Smooth muscle cell (in vitro differentiated cells): Measurements from ENCODE around the gene EFNA5. TPM values are rescaled to one million over a fixed set of nuclear protein-coding genes. Genes with fewer than 3 reads are reported as not detected.

Source experiments
- DNase-seq: peaks from one replicate; lab custom pipeline; 2025; ENCODE audit not compliant: unreplicated experiment; lab: John Stamatoyannopoulos, UW
- H2AFZ ChIP-seq: fragments of 200-600 bp; sonication (generic); 2 replicates; pipeline ENCODE4 v1.6.0; 2016; ENCODE audit warnings: antibody characterized with exemption, low read depth, mild to moderate bottlenecking
- H3F3A ChIP-seq: fragments of 200-600 bp; sonication (generic); 2 replicates; pipeline ENCODE4 v1.6.0; 2017; ENCODE audit warnings: antibody characterized with exemption, low read depth
- H3K27ac ChIP-seq: fragments of 200-600 bp; sonication (generic); 2 replicates; pipeline ENCODE4 v1.5.1; 2016; ENCODE audit warnings: low read depth, mild to moderate bottlenecking
- H3K27me3 ChIP-seq: fragments of 200-600 bp; sonication (generic); 2 replicates; pipeline ENCODE4 v1.6.1; 2016; ENCODE audit warnings: low read depth, mild to moderate bottlenecking
- H3K36me3 ChIP-seq: fragments of 200-600 bp; sonication (generic); 2 replicates; pipeline ENCODE4 v1.5.1; 2016; ENCODE audit warnings: low read depth
- H3K4me1 ChIP-seq: fragments of 200-600 bp; sonication (generic); 2 replicates; pipeline ENCODE4 v1.5.1; 2016; ENCODE audit warnings: low read depth
- H3K4me2 ChIP-seq: fragments of 200-600 bp; sonication (generic); 2 replicates; pipeline ENCODE4 v1.6.0; 2016; ENCODE audit warnings: mild to moderate bottlenecking
- H3K4me3 ChIP-seq: fragments of 200-600 bp; sonication (generic); 2 replicates; pipeline ENCODE4 v1.5.1; 2016; ENCODE audit warnings: mild to moderate bottlenecking
- H3K79me2 ChIP-seq: fragments of 200-600 bp; sonication (generic); 2 replicates; pipeline ENCODE4 v1.6.0; 2016; ENCODE audit warnings: low read depth, mild to moderate bottlenecking
- H3K9ac ChIP-seq: fragments of 200-600 bp; sonication (generic); 2 replicates; pipeline ENCODE4 v1.6.0; 2016; ENCODE audit warnings: low read depth
- H3K9me3 ChIP-seq: fragments of 200-600 bp; sonication (generic); replicated peaks from 2 replicates; pipeline ENCODE4 v1.5.1; 2016; ENCODE audit warnings: low read depth
- H4K20me1 ChIP-seq: fragments of 200-600 bp; sonication (generic); 2 replicates; pipeline ENCODE4 v1.6.0; 2016; ENCODE audit warnings: low read depth
- WGBS: methylation state at CpG from one replicate; pipeline ENCODE4 v1.1.7; 2016; ENCODE audit warnings: low lambda C conversion rate; 5-methylcytosine and 5-hydroxymethylcytosine counted together
- polyA plus RNA-seq: library from polyadenylated mRNA; unstranded; fragments of >200 nt; fragmentation: Nextera tagmentation; extraction: Ambion mirVana; gene quantifications from 2 replicates; pipeline ENCODE4 v1.2.1, GENCODE V29; 2016
- total RNA-seq: library from RNA; depleted of rRNA; stranded (reverse); fragments of >200 nt; gene quantifications from 2 replicates; pipeline ENCODE4 v1.2.3, GENCODE V29; 2014
- TF ChIP-seq, protein P1 (sequence below): fragments of 200-600 bp; sonication (generic); IDR thresholded peaks from 2 replicates; pipeline ENCODE4 v1.5.1; 2017; ENCODE audit warnings: borderline replicate concordance, mild to moderate bottlenecking, antibody characterized with exemption; ENCODE audit not compliant: insufficient read depth, poor library complexity, severe bottlenecking

EFNA5 gene
- total and polyA plus RNA-seq, 2 experiments from 2014 or later: 0.32 to 8.8 TPM

DNA sequence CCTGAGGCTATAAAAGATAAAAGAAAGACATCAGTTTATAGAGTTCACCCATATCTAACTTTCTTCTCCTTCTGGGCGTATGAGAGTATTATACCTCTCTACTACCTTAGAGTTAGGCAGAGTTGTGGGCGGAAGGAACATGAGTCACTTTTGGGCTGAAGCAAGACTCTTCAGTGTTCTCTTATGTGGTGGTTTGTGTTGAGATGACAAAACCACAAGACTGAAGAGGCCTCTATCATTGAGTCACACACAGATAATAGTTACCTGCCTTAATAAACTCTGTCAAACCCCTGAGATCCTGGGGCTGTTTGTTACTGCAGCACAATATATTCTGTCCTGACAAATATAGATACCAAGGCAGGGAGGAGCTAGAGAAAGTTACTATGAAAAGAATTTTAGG, 184.2 kb downstream of the EFNA5 start:
- Histone ChIP-seq H3F3A (no peaks in the 10 kb centered on the region), H3K4me3 (no peak overlapping the region), H3K4me2 (no peak overlapping the region), H3K27me3 (no peaks in the 10 kb centered on the region), H2AFZ (no peak overlapping the region), H3K36me3 (no peaks in the 10 kb centered on the region), H3K9ac (no peak overlapping the region), H3K9me3 (no peaks in the 10 kb centered on the region), H3K27ac (peak overlapping the region; percentile 59), H3K4me1 (peaks cover 33% of the 10 kb centered on the region), H3K79me2 (no peaks in the 10 kb centered on the region), H4K20me1 (no peaks in the 10 kb centered on the region)
- 50% methylated on average over 2 of the region's 2 CpGs for WGBS
- TF ChIP-seq, protein P1, sequence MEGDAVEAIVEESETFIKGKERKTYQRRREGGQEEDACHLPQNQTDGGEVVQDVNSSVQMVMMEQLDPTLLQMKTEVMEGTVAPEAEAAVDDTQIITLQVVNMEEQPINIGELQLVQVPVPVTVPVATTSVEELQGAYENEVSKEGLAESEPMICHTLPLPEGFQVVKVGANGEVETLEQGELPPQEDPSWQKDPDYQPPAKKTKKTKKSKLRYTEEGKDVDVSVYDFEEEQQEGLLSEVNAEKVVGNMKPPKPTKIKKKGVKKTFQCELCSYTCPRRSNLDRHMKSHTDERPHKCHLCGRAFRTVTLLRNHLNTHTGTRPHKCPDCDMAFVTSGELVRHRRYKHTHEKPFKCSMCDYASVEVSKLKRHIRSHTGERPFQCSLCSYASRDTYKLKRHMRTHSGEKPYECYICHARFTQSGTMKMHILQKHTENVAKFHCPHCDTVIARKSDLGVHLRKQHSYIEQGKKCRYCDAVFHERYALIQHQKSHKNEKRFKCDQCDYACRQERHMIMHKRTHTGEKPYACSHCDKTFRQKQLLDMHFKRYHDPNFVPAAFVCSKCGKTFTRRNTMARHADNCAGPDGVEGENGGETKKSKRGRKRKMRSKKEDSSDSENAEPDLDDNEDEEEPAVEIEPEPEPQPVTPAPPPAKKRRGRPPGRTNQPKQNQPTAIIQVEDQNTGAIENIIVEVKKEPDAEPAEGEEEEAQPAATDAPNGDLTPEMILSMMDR: no peak
- no peak for DNase-seq

DNA sequence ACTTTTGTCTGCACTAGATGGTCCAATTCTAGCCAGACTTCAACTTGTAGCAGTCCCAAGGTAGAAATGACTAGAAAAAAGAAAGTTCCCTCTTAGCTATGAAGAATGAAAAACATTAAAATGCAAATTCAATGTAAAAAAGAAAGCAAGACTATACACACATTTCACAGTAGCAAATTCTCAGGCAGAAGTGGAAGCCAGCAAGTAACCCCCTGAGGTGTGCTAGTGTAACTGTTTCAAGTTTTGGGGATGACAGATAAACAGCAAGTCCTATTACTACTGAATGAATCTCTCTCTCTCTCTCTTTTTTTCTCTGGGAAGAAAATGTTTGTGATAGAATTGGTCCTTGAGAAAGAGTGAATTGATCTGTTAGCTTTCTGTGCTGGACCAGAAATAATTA, 185.6 kb downstream of the EFNA5 start:
- H3K9me3 ChIP-seq: no peaks in the 10 kb centered on the region
- no peaks in the 10 kb centered on the region for H4K20me1 ChIP-seq
- no peaks in the 10 kb centered on the region for H3K27me3 ChIP-seq
- no peak for DNase-seq
- peaks cover 33% of the 10 kb centered on the region for H3K4me1 ChIP-seq
- no peak overlapping the region for H3K27ac ChIP-seq
- H3K79me2 ChIP-seq: no peaks in the 10 kb centered on the region
- TF ChIP-seq, protein P1: no peak
- H3K4me2 ChIP-seq: no peak overlapping the region
- no peaks in the 10 kb centered on the region for H3F3A ChIP-seq
- no peak overlapping the region for H3K9ac ChIP-seq
- H3K4me3 ChIP-seq: no peak overlapping the region
- H3K36me3 ChIP-seq: no peaks in the 10 kb centered on the region
- H2AFZ ChIP-seq: no peak overlapping the region

DNA sequence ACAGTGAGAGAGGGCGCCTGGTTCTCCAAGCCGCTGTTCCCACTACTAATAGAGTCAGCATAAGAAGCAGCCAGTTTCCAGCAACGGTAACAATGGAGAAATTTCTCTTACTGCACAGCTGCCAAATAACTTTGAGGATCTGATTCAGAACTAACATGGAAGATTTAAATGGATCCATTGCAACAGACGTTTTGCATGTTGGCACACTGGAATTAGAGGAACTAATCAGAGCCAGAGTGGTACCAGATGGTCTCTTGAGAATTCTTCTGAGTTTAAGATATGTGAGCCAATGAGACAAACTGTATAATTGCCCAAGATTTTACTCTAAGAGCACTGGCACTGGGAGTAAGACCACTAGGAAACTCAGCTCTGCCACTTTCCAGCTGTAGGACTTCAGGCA, 186.5 kb downstream of the EFNA5 start:
- TF ChIP-seq, protein P1: no peak
- 94% methylated on average over 4 of the region's 4 CpGs for WGBS
- no peak for DNase-seq

DNA sequence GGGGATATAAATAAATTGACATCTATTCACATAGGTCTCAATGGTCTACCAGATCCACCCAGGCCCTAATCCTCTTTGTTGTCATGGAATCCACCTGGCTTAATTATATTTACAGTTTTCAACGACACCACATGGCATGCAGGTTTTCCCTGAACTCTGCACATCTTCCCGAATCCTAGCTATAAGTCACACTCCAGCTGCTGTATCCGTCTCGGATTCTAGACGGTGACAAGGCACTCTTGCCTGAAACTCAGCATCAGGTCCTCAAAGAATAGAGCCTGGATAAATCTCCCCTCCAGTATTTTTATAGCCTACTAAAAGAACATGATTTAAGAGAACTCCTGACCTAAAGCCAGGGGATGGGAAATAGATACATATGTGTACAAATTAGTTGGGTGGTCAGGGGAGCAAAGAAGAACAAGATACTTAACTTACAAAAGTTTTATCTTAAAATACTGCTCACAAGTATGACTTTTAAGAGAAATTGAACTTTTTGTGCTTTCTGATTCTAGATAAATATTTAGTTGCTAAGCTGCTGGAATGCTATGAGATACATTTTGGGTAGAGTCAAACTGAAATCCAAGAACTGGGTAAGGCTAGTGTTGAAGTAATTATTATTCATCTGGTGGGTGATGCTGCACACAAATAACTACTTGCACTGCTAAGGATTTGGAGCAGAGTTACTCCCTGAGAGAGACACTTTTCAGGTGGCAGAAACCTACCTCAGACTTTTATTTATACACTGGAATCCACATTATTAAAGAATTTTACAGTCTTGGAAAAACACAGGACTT, 187.3 kb downstream of the EFNA5 start:
- WGBS: 66% methylated on average over 5 of the region's 5 CpGs
- no peak overlapping the region for H2AFZ ChIP-seq

More for the DNA sequence above, 186.5 kb downstream of the EFNA5 start:
- Histone ChIP-seq H3K4me3 (no peak overlapping the region), H3K4me2 (no peak overlapping the region), H4K20me1 (no peaks in the 10 kb centered on the region), H3K27ac (no peak overlapping the region), H3K4me1 (peaks cover 33% of the 10 kb centered on the region), H3K9me3 (no peaks in the 10 kb centered on the region), H3F3A (no peaks in the 10 kb centered on the region), H3K36me3 (no peaks in the 10 kb centered on the region), H3K79me2 (no peaks in the 10 kb centered on the region), H3K9ac (no peak overlapping the region), H2AFZ (no peak overlapping the region), H3K27me3 (no peaks in the 10 kb centered on the region)

More for the DNA sequence above, 187.3 kb downstream of the EFNA5 start:
- H3K27me3 ChIP-seq: no peaks in the 10 kb centered on the region
- H3K27ac ChIP-seq: no peak overlapping the region
- H3F3A ChIP-seq: no peaks in the 10 kb centered on the region
- H3K9me3 ChIP-seq: no peaks in the 10 kb centered on the region
- no peak overlapping the region for H3K4me2 ChIP-seq
- no peaks in the 10 kb centered on the region for H3K36me3 ChIP-seq
- no peak overlapping the region for H3K9ac ChIP-seq
- DNase-seq: no peak
- no peak overlapping the region for H3K4me3 ChIP-seq
- H3K4me1 ChIP-seq: peaks cover 37% of the 10 kb centered on the region
- H4K20me1 ChIP-seq: no peaks in the 10 kb centered on the region
- H3K79me2 ChIP-seq: no peaks in the 10 kb centered on the region
- TF ChIP-seq, protein P1: no peak
